Endothelial cell of umbilical vein (primary cell): ENCODE data around the gene DKKL1. TPM values are rescaled to one million over a fixed set of nuclear protein-coding genes. Genes with fewer than 3 reads are reported as not detected.

Experiments
- BruUV-seq: library from RNA; stranded (reverse); fragments of 400-500 nt; replicated peaks from 2 replicates; lab custom pipeline; 2021; lab: Mats Ljungman, UMichigan
- CTCF ChIA-PET: fragments of 300-600, 350-600 bp; sonication (Branson Sonifier 250); formaldehyde crosslinking; loops from one replicate; lab custom pipeline; 2021; ENCODE audit warnings: antibody characterized with exemption, inconsistent platforms; lab: Charles Lee
- POLR2A ChIA-PET: fragments of 300-600, 350-600 bp; sonication (Branson Sonifier 250); formaldehyde crosslinking; loops from one replicate; lab custom pipeline; 2021; ENCODE audit warnings: antibody characterized with exemption, inconsistent platforms; lab: Charles Lee
- DNase-seq: peaks from one replicate; pipeline ENCODE4 v3.0.0-alpha.2; 2011; ENCODE audit warnings: low read depth, low spot score
- FAIRE-seq: peaks from 2 replicates; lab custom pipeline; 2011; peaks lifted over from hg19 to GRCh38; lab: Jason Lieb, UNC
- H2AFZ ChIP-seq: 2 replicates; pipeline ENCODE4 v1.6.0; 2012; ENCODE audit warnings: low read depth, low read length, control low read depth, inconsistent platforms
- H3K27ac ChIP-seq: 2 replicates; pipeline ENCODE4 v1.5.1; 2011; ENCODE audit warnings: low read depth, mild to moderate bottlenecking, control low read depth, low read length, moderate library complexity; ENCODE audit not compliant: insufficient read depth
- H3K27me3 ChIP-seq, 2 experiments: 2 replicates each; pipeline versions ENCODE4 v1.6.0 to v1.6.1; 2011; ENCODE audit warnings: low read length in 2 of 2, mixed read lengths in 1 of 2; ENCODE audit not compliant: control insufficient read depth in 2 of 2, insufficient read depth in 2 of 2
- H3K36me3 ChIP-seq, 2 experiments: 2 replicates in 1 of 2; 3 replicates in 1 of 2; pipeline ENCODE4 v1.5.1; 2011; ENCODE audit warnings: low read length in 2 of 2, mild to moderate bottlenecking in 1 of 2, moderate library complexity in 1 of 2; ENCODE audit not compliant: control insufficient read depth in 2 of 2, insufficient read depth in 2 of 2; ENCODE audit errors: extremely low read depth in 1 of 2
- H3K4me1 ChIP-seq: 3 replicates; pipeline ENCODE4 v1.5.1; 2011; ENCODE audit warnings: mild to moderate bottlenecking, low read length; ENCODE audit not compliant: control insufficient read depth, insufficient read depth; ENCODE audit errors: extremely low read depth
- H3K4me2 ChIP-seq: 2 replicates; pipeline ENCODE4 v1.6.1; 2011; ENCODE audit warnings: low read length, control low read depth, mixed read lengths; ENCODE audit not compliant: insufficient read depth
- H3K4me3 ChIP-seq, 3 experiments: fragments of 200-600 bp in 1 of 3; sonication (generic), shearing (Covaris generic) in 1 of 3; replicated peaks in 1 of 3; 2 replicates each; pipeline ENCODE4 v1.5.1; 2011 to 2016; ENCODE audit warnings: control low read depth in 3 of 3, low read length in 3 of 3, mild to moderate bottlenecking in 2 of 3, inconsistent platforms in 1 of 3, low read depth in 1 of 3, moderate library complexity in 1 of 3; ENCODE audit not compliant: insufficient read depth in 1 of 3
- H3K79me2 ChIP-seq: 2 replicates; pipeline ENCODE4 v1.6.0; 2012; ENCODE audit warnings: low read length, inconsistent platforms; ENCODE audit not compliant: control insufficient read depth, insufficient read depth
- H3K9ac ChIP-seq: replicated peaks from 2 replicates; pipeline ENCODE3; 2011; ENCODE audit warnings: low read length, control low read depth; ENCODE audit not compliant: insufficient read depth; ENCODE audit errors: extremely low read depth
- H3K9me1 ChIP-seq: replicated peaks from 3 replicates; pipeline ENCODE4 v1.6.0; 2011; ENCODE audit warnings: mild to moderate bottlenecking, low read length; ENCODE audit not compliant: control insufficient read depth, insufficient read depth; ENCODE audit errors: extremely low read depth
- H3K9me3 ChIP-seq: replicated peaks from 2 replicates; pipeline ENCODE4 v1.5.1; 2012; ENCODE audit warnings: low read length, inconsistent platforms; ENCODE audit not compliant: control insufficient read depth, insufficient read depth
- H4K20me1 ChIP-seq: replicated peaks from 2 replicates; pipeline ENCODE3; 2011; ENCODE audit warnings: mild to moderate bottlenecking, low read length; ENCODE audit not compliant: control insufficient read depth, insufficient read depth; ENCODE audit errors: extremely low read depth
- EZH2 ChIP-seq: IDR thresholded peaks from 2 replicates; pipeline ENCODE4 v1.6.1; 2012; ENCODE audit warnings: borderline replicate concordance, low read depth, mild to moderate bottlenecking, moderate library complexity, low read length, inconsistent platforms; ENCODE audit not compliant: severe bottlenecking
- FOS ChIP-seq: IDR thresholded peaks from 2 replicates; pipeline ENCODE4 v1.6.1; 2011; ENCODE audit warnings: mild to moderate bottlenecking, low read length, moderate library complexity, borderline replicate concordance; ENCODE audit not compliant: insufficient read depth
- JUN ChIP-seq: IDR thresholded peaks from 2 replicates; pipeline ENCODE4 v1.6.1; 2011; ENCODE audit warnings: borderline replicate concordance, low read depth; ENCODE audit not compliant: insufficient read length, insufficient read depth
- MYC ChIP-seq: IDR thresholded peaks from one replicate; pipeline ENCODE4 v1.6.1; 2011; ENCODE audit warnings: mild to moderate bottlenecking, low read depth, low read length
- dilution Hi-C: fragments of 300-500 bp; cut with MboI; formaldehyde crosslinking; loops from one replicate; pipeline ENCODE4 v1.15.0; 2019; ENCODE audit warnings: low sequenced_read_pairs; ENCODE audit not compliant: extremely low pct_ligation_motif_present
- intact Hi-C: fragments of 100-400 bp; cut with micrococcal nuclease; formaldehyde crosslinking; loops from one replicate; pipeline ENCODE4 v1.10.0; 2022
- polyA plus RNA-seq, 4 experiments: library from polyadenylated mRNA; depleted of rRNA in 3 of 4; stranded (reverse) in 3 of 4; unstranded in 1 of 4; fragments of >200 nt; gene quantifications; 2 replicates each; pipeline versions ENCODE4 v1.2.1 to v1.2.3, GENCODE V29; 2011 to 2012; ENCODE audit warnings: missing spikeins in 1 of 4
- total RNA-seq: library from RNA; stranded (reverse); gene quantifications from 2 replicates; pipeline ENCODE4 v1.2.3, GENCODE V29; 2021

DKKL1 gene
- total and polyA plus RNA-seq, 2 donors (not counting 3 experiments of a cell fraction or from before 2014, with no cell fraction given) = 0.21 TPM; not detected in 1

DNA sequence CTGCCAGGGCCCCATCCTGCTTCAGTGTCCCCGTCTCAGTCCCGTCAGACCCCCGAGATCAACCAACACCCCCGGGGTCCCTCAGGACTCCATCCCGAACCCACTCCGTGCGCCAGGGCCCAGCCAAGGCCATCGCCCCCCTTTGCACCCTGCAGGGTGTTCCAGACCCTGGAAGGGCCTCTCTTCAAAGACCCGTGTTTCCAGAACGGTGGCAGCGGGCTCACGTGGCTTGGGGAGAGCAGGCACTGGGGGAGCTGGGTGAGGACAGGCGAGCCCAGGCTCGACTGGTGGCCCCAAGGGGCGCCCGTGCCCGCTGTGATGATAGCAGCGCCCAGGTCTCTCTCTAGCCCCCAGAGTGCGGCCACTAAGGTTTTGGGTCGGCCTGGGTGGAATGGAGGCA, 25.7 kb downstream of the DKKL1 start:
- BruUV-seq = no TSS peak
- dilution Hi-C loops (no loop called here), intact Hi-C loops (no loop called here)
- H3K4me2 ChIP-seq = no peak overlapping the region
- H3K9me1 ChIP-seq = no peaks in the 10 kb centered on the region
- no peaks in the 10 kb centered on the region for H3K79me2 ChIP-seq
- FAIRE-seq (no peak), DNase-seq (no peak)
- H3K36me3 ChIP-seq = no peaks in the 10 kb centered on the region
- peaks cover 0 to 2% of the 10 kb centered on the region in 2 experiments for H3K27me3 ChIP-seq
- CTCF ChIA-PET = no interaction called here
- POLR2A ChIA-PET = interaction anchor here (0.7 kb wide), 1 partner anchor 152 kb away, joined by 7 read pairs; no protein-coding TSS in a partner anchor
- no peak overlapping the region for H3K4me3 ChIP-seq
- no peak overlapping the region for H3K9ac ChIP-seq
- TF ChIP-seq EZH2 (no peak), FOS (no peak), JUN (no peak)
- no peak overlapping the region for H3K27ac ChIP-seq
- no peaks in the 10 kb centered on the region for H3K4me1 ChIP-seq
- H2AFZ ChIP-seq = no peak overlapping the region
- no peaks in the 10 kb centered on the region for H4K20me1 ChIP-seq
- H3K9me3 ChIP-seq = no peaks in the 10 kb centered on the region

- Histone ChIP-seq H3K79me2 (no peaks in the 10 kb centered on the region), H3K27ac (no peak overlapping the region), H3K9me3 (no peaks in the 10 kb centered on the region), H4K20me1 (no peaks in the 10 kb centered on the region), H3K9me1 (no peaks in the 10 kb centered on the region), H3K36me3 (no peaks in the 10 kb centered on the region), H2AFZ (no peak overlapping the region), H3K27me3 (peaks cover 0 to 2% of the 10 kb centered on the region in 2 experiments), H3K4me3 (no peak overlapping the region), H3K9ac (no peak overlapping the region), H3K4me2 (no peak overlapping the region), H3K4me1 (no peaks in the 10 kb centered on the region)
- dilution Hi-C loops (no loop called here), intact Hi-C loops (no loop called here)
- BruUV-seq = no TSS peak
- POLR2A ChIA-PET = no interaction called here
- CTCF ChIA-PET = interaction anchor here (0.7 to 1.9 kb wide), 3 partner anchors 11 to 55 kb away, joined by 4 to 11 read pairs (median 4); no protein-coding TSS in a partner anchor
- FAIRE-seq (no peak), DNase-seq (no peak)
- TF ChIP-seq FOS = no peak
- no peak for TF ChIP-seq MYC
Measured at GRCh38 chr19:49390131-49390928, 26.7 kb downstream of the DKKL1 start.
